Fibroblast of mammary gland (primary cell): ENCODE data around the gene TEK.
"Not testable (repeated sequence)": the region's sequence is repeated elsewhere in the genome, so short reads cannot be mapped to it uniquely, and the experiment has no call there.

Experiments
- DNase-seq: peaks from one replicate; pipeline ENCODE4 v3.0.0-alpha.2; 2010; ENCODE audit warnings: low read depth
- H3K4me3 ChIP-seq: 2 replicates; pipeline ENCODE4 v1.5.1; 2011; ENCODE audit warnings: low read depth, mild to moderate bottlenecking, low read length, moderate library complexity; ENCODE audit not compliant: control insufficient read depth
- TF ChIP-seq, protein P1 (sequence below): conservative IDR thresholded peaks from 2 replicates; pipeline ENCODE4 v1.5.1; 2011; ENCODE audit warnings: low read depth, low read length, inconsistent platforms; ENCODE audit not compliant: control insufficient read depth, insufficient read depth

Gene TEK

DNA sequence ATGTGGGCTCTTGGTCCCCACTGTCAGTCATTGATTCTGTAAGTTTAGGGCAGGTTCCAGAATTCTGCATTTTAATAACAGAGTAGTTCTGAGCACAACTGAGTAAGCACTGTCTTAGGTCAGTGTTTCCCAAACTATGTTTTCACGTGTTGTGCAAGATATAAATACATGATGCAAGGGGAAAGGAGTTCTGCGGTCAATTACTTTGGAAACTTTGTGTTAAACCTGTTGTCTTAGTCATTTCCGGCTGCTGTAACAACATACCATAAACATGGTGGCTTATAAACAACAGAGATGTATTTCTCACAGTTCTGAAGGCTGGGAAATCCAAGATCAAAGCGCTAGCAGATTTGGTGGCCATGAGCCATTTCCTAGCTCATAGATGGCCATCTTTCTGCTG is 118.2 kb downstream of the TEK start:
- H3K4me3 ChIP-seq: no peak overlapping the region
- DNase-seq: peak; percentile 65
- TF ChIP-seq, protein P1, sequence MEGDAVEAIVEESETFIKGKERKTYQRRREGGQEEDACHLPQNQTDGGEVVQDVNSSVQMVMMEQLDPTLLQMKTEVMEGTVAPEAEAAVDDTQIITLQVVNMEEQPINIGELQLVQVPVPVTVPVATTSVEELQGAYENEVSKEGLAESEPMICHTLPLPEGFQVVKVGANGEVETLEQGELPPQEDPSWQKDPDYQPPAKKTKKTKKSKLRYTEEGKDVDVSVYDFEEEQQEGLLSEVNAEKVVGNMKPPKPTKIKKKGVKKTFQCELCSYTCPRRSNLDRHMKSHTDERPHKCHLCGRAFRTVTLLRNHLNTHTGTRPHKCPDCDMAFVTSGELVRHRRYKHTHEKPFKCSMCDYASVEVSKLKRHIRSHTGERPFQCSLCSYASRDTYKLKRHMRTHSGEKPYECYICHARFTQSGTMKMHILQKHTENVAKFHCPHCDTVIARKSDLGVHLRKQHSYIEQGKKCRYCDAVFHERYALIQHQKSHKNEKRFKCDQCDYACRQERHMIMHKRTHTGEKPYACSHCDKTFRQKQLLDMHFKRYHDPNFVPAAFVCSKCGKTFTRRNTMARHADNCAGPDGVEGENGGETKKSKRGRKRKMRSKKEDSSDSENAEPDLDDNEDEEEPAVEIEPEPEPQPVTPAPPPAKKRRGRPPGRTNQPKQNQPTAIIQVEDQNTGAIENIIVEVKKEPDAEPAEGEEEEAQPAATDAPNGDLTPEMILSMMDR: no peak

DNA sequence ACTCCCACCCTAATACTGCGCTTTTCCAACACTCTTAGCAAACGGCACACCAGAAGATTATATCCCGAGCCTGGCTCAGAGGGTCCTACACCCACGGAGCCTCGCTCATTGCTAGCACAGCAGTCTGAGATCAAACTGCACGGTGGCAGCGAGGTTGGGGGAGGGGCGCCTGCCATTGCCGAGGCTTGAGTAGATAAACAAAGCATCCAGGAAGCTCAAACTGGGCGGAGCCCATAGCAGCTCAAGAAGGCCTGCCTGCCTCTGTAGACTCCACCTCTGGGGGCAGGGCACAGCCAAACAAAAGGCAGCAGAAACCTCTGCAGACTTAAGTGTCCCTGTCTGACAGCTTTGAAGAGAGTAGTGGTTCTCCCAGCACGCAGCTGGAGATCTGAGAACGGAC is 130.6 kb downstream of the TEK start:
- not testable (repeated sequence) for H3K4me3 ChIP-seq, DNase-seq

DNA sequence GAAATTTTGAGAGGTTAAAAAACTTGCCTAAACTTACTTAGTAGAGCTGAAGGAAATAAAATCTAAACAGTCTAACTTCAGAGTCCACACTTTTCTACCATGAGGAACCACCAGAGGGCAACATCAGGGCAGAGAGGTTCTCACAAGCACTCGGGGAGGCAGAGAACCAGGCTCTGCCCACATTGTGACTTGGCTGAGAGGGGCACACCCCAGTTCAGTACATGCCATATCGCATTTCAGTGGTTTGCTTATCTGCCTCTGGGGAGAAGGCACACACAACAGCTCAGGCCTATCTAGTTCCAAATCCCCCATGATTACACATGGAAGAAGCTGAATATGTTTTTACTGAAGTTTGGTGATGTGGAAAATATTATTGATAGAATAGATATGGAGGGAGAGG is 138.7 kb downstream of the TEK start:
- TF ChIP-seq, protein P1: peak; percentile 82
- H3K4me3 ChIP-seq: no peak overlapping the region
- peak; percentile 56 for DNase-seq

DNA sequence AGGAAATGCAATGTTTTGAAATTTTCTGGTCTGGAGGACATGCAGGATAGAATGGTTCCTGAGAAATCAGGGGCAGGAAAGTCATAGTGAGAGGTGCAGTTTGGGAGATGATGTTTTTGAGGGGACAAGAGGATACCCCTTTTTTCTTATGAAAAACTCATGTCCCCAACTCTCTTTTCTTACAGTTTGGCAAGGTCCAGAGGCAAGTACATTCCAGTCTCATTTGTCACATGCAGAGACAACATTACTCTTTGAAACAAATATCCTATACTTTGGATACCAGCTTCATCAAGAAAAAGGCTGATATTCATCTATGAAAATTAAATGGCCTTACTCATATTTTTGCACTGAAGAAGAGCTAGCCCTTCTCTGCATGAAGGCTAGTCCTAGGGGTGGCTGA is 139.7 kb downstream of the TEK start:
- peak; percentile 8 for DNase-seq
- TF ChIP-seq, protein P1: no peak
- no peak overlapping the region for H3K4me3 ChIP-seq

DNA sequence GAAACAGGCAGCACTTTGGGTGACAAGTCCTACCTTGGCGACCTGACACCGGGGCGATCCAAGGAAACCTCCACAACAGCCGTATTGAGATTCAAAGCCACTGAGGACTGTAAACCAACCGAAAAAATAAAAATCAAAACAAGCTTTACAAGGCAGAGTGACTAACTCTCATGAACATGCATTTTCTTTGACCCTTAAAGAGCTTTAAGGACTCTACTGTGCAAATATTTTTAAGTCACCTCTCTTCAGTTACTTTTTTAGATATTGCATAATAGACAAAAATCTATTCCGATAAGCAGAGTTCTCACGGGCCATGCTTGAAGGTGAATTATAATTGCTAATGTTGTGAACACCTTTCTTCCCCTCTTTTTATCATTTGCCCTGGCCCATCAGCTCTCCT is 149.6 kb downstream of the TEK start:
- TF ChIP-seq, protein P1: no peak
- DNase-seq: no peak
- no peak overlapping the region for H3K4me3 ChIP-seq

DNA sequence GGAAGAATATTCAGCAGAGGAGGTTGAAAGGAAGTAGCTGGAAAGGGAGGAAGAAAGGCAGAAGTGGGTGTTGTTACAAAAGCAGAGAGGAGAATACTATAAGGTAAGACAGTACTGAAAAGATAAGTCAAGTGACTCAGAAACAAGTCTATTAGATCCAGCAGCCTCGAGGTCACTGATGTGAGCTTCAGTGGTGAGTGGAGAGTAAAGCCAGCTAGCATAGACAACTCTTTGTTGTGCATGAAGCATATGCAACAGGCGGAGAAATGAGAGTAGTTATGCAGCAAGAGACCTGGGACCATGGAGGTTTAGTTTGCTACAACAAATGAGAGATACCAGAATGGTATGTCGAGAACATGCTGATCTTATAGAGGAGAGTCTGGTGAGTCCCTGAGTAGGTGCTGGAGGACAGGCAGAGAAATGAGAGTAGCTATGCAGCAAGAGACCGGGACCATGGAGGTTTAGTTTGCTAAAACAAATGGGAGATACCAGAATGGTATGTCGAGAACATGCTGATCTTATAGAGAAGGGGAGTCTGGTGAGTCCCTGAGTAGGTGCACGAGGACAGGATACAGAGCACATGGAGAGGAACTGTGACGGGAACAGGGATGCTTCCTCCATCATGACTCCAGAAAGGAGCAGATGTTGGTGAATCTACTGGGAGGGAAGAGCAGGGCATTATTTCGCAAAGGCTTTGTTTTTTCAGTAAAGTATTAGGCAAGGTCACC is 151.9 kb downstream of the TEK start:
- DNase-seq: no peak
- no peak overlapping the region for H3K4me3 ChIP-seq
- TF ChIP-seq, protein P1: no peak

DNA sequence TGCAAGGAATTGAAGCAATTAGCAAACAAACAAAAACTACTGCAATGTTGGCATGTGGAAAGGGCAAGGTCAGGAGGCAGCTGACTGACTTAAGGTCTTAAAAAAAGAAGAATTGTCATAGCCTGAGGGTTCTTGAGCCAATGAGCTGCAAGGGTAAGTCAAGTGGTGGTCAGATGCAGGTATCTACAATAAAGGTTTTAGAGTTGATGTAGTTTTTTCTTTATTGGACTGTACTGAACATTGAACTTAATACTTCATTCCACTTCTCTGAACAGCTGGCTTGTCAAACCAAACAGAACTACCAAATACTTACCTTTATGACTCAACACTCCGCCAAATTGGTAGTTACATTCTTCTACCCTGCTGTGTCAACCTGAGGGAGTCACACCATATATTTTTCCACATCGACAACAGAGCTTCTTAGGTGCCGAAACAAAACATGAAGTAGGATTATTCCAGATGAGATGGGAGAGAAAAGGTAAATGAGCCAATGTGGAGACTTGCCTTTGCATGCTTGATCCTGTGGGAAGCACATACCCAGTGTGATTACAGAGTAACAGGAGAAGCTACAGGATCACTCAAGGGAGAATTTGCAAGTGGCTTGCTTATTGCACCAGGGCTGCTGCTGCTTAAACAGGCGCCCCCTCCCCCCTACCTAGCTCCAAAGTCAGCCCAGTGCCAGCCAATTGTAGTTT is 152.6 kb downstream of the TEK start:
- DNase-seq: no peak
- H3K4me3 ChIP-seq: no peak overlapping the region
- TF ChIP-seq, protein P1: no peak
